Activated naive CD4-positive, alpha-beta T cell treated with anti-CD3 and anti-CD28 coated beads for 36 hours (primary cell): Measurements from ENCODE around the gene GIMAP1. TPM values are rescaled to one million over a fixed set of nuclear protein-coding genes. Genes with fewer than 3 reads are reported as not detected.

Experiments
- CTCF ChIA-PET: fragments of 350-600 bp; sonication (Branson Sonifier 250); formaldehyde crosslinking; loops from one replicate; lab custom pipeline; 2021; ENCODE audit warnings: antibody characterized with exemption; lab: Charles Lee
- DNase-seq: peaks from one replicate; pipeline ENCODE4 v3.0.0-alpha.2; 2020
- H3K27ac Mint-ChIP-seq: one replicate; pipeline ENCODE4 v1.8.0; 2021; ENCODE audit warnings: mild to moderate bottlenecking, mixed read lengths
- H3K27me3 Mint-ChIP-seq: one replicate; pipeline ENCODE4 v1.8.0; 2021; ENCODE audit warnings: low read depth, mixed read lengths
- H3K36me3 Mint-ChIP-seq: one replicate; pipeline ENCODE4 v1.8.0; 2021; ENCODE audit warnings: low read depth, mixed read lengths
- H3K4me1 Mint-ChIP-seq: one replicate; pipeline ENCODE4 v1.8.0; 2021; ENCODE audit warnings: low read depth, mixed read lengths
- H3K4me3 Mint-ChIP-seq: one replicate; pipeline ENCODE4 v1.8.0; 2021; ENCODE audit warnings: mild to moderate bottlenecking, moderate library complexity, mixed read lengths
- H3K9me3 Mint-ChIP-seq: one replicate; pipeline ENCODE4 v1.8.0; 2021; ENCODE audit warnings: mixed read lengths
- intact Hi-C: fragments of 100-400 bp; cut with micrococcal nuclease; formaldehyde crosslinking; loops from one replicate; pipeline ENCODE4 v1.15.1; 2023
- total RNA-seq, 2 experiments: library from RNA; stranded (reverse); gene quantifications; one replicate each; pipeline ENCODE4 v1.2.3, GENCODE V29; 2021

Gene GIMAP1
- total RNA-seq, 2 experiments from 2014 or later: 5.1 to 5.3 TPM

- Mint-ChIP-seq H3K27me3 (no peaks in the 10 kb centered on the region), H3K4me3 (no peak overlapping the region), H3K27ac (peak overlapping the region; percentile 93), H3K4me1 (peaks cover 89% of the 10 kb centered on the region), H3K9me3 (no peaks in the 10 kb centered on the region), H3K36me3 (peaks cover 24% of the 10 kb centered on the region)
- CTCF ChIA-PET: interaction anchor here (0.7 to 2.5 kb wide), 3 partner anchors 11 to 315 kb away, joined by 3 to 9 read pairs (median 3); partner anchors contain the start of gene GIMAP5
- peak; percentile 66 for DNase-seq
- intact Hi-C loops: loop anchor here (10.0 kb wide), 1 partner anchor 874 kb away; the partner anchor contains the start of gene ATP6V0E2
Measured at GRCh38 chr7:150748376-150748775, 32.0 kb downstream of the GIMAP1 start.

GRCh38 chr7:150751702-150752101 is 35.3 kb downstream of the GIMAP1 start:
- Mint-ChIP-seq H3K36me3 (peaks cover 4% of the 10 kb centered on the region), H3K4me3 (no peak overlapping the region), H3K4me1 (peaks cover 87% of the 10 kb centered on the region), H3K9me3 (no peaks in the 10 kb centered on the region), H3K27me3 (no peaks in the 10 kb centered on the region), H3K27ac (peak overlapping the region; percentile 77)
- intact Hi-C loops: no loop called here
- DNase-seq: peak; percentile 56
- CTCF ChIA-PET: no interaction called here

GRCh38 chr7:150753239-150753638 is 36.8 kb downstream of the GIMAP1 start:
- intact Hi-C loops: no loop called here
- peak overlapping the region; percentile 98 for H3K27ac Mint-ChIP-seq

GRCh38 chr7:150753826-150754603 is 37.6 kb downstream of the GIMAP1 start:
- Mint-ChIP-seq H3K36me3 (no peaks in the 10 kb centered on the region), H3K4me3 (no peak overlapping the region), H3K27me3 (no peaks in the 10 kb centered on the region), H3K27ac (peak overlapping the region; percentile 98), H3K9me3 (no peaks in the 10 kb centered on the region), H3K4me1 (peaks cover 71% of the 10 kb centered on the region)
- DNase-seq: peak; percentile 64
- CTCF ChIA-PET: interaction anchor here (0.7 to 4.1 kb wide), 10 partner anchors 9 to 304 kb away, joined by 3 to 43 read pairs (median 7); partner anchors contain the start of genes GIMAP2, GIMAP5, GIMAP6 and GIMAP8
- intact Hi-C loops: loop anchor here (1.0 to 2.0 kb wide), 5 partner anchors 21 to 273 kb away; partner anchors contain the start of genes GIMAP2 and GIMAP7

More at GRCh38 chr7:150753239-150753638, 36.8 kb downstream of the GIMAP1 start:
- peak overlapping the region; percentile 0 for H3K4me3 Mint-ChIP-seq
- H3K36me3 Mint-ChIP-seq: no peaks in the 10 kb centered on the region
- H3K27me3 Mint-ChIP-seq: no peaks in the 10 kb centered on the region
- no peak for DNase-seq
- H3K4me1 Mint-ChIP-seq: peaks cover 79% of the 10 kb centered on the region
- CTCF ChIA-PET: interaction anchor here (1.5 to 4.1 kb wide), 3 partner anchors 9 to 192 kb away, joined by 3 to 18 read pairs (median 9); no protein-coding TSS in a partner anchor
- H3K9me3 Mint-ChIP-seq: no peaks in the 10 kb centered on the region

- Mint-ChIP-seq H3K4me3 (peak overlapping the region; percentile 60), H3K27me3 (no peaks in the 10 kb centered on the region), H3K4me1 (peaks cover 62% of the 10 kb centered on the region), H3K9me3 (peaks cover 1% of the 10 kb centered on the region), H3K27ac (peak overlapping the region; percentile 98), H3K36me3 (no peaks in the 10 kb centered on the region)
- CTCF ChIA-PET: interaction anchor here (0.7 to 4.1 kb wide), 16 partner anchors 10 to 309 kb away, joined by 3 to 43 read pairs (median 6); partner anchors contain the start of genes GIMAP1, GIMAP5, GIMAP6 and GIMAP8
- intact Hi-C loops: loop anchor here (1.0 to 2.0 kb wide), 14 partner anchors 14 to 434 kb away; partner anchors contain the start of genes GIMAP2 and GIMAP7
- DNase-seq: no peak
Measured at GRCh38 chr7:150754951-150755350, 38.5 kb downstream of the GIMAP1 start.

- H3K27me3 Mint-ChIP-seq: no peaks in the 10 kb centered on the region
- H3K4me1 Mint-ChIP-seq: peaks cover 56% of the 10 kb centered on the region
- intact Hi-C loops: loop anchor here (1.0 to 2.0 kb wide), 15 partner anchors 14 to 469 kb away; partner anchors contain the start of genes GIMAP2, REPIN1 and ZNF775
- peak overlapping the region; percentile 98 for H3K27ac Mint-ChIP-seq
- DNase-seq: peak; percentile 85
- H3K36me3 Mint-ChIP-seq: no peaks in the 10 kb centered on the region
- CTCF ChIA-PET: interaction anchor here (0.7 to 4.1 kb wide), 19 partner anchors 11 to 310 kb away, joined by 3 to 43 read pairs (median 5); partner anchors contain the start of genes GIMAP1, GIMAP5, GIMAP6 and GIMAP8
- H3K4me3 Mint-ChIP-seq: peak overlapping the region; percentile 60
- H3K9me3 Mint-ChIP-seq: peaks cover 5% of the 10 kb centered on the region
Measured at GRCh38 chr7:150755473-150756099, 39.2 kb downstream of the GIMAP1 start.

- no peaks in the 10 kb centered on the region for H3K27me3 Mint-ChIP-seq
- H3K9me3 Mint-ChIP-seq: peaks cover 7% of the 10 kb centered on the region
- H3K36me3 Mint-ChIP-seq: no peaks in the 10 kb centered on the region
- peak overlapping the region; percentile 98 for H3K27ac Mint-ChIP-seq
- peak overlapping the region; percentile 60 for H3K4me3 Mint-ChIP-seq
- intact Hi-C loops: loop anchor here (1.0 to 2.0 kb wide), 5 partner anchors 335 to 469 kb away; partner anchors contain the start of genes REPIN1 and ZNF775
- CTCF ChIA-PET: interaction anchor here (0.7 to 4.1 kb wide), 15 partner anchors 18 to 310 kb away, joined by 3 to 43 read pairs (median 6); partner anchors contain the start of genes GIMAP1, GIMAP5, GIMAP6 and GIMAP8
- H3K4me1 Mint-ChIP-seq: peaks cover 52% of the 10 kb centered on the region
- no peak for DNase-seq
Measured at GRCh38 chr7:150756166-150756565, 39.8 kb downstream of the GIMAP1 start.

GRCh38 chr7:150756858-150757257 is 40.4 kb downstream of the GIMAP1 start:
- intact Hi-C loops: loop anchor here (1.0 to 2.0 kb wide), 6 partner anchors 336 to 470 kb away; partner anchors contain the start of genes REPIN1 and ZNF775
- DNase-seq: peak; percentile 44
- no peaks in the 10 kb centered on the region for H3K27me3 Mint-ChIP-seq
- H3K27ac Mint-ChIP-seq: peak overlapping the region; percentile 98
- CTCF ChIA-PET: interaction anchor here (0.6 to 3.6 kb wide), 13 partner anchors 12 to 311 kb away, joined by 3 to 43 read pairs (median 3); partner anchors contain the start of gene GIMAP8
- peaks cover 50% of the 10 kb centered on the region for H3K4me1 Mint-ChIP-seq
- no peaks in the 10 kb centered on the region for H3K36me3 Mint-ChIP-seq
- peaks cover 11% of the 10 kb centered on the region for H3K9me3 Mint-ChIP-seq
- H3K4me3 Mint-ChIP-seq: peak overlapping the region; percentile 60

- H3K4me1 Mint-ChIP-seq: peaks cover 27% of the 10 kb centered on the region
- no peak overlapping the region for H3K27ac Mint-ChIP-seq
- CTCF ChIA-PET: interaction anchor here (0.6 to 2.0 kb wide), 6 partner anchors 13 to 406 kb away, joined by 3 to 13 read pairs (median 5); partner anchors contain the start of gene GIMAP8
- peaks cover 11% of the 10 kb centered on the region for H3K9me3 Mint-ChIP-seq
- intact Hi-C loops: no loop called here
- no peak overlapping the region for H3K4me3 Mint-ChIP-seq
- no peaks in the 10 kb centered on the region for H3K27me3 Mint-ChIP-seq
- DNase-seq: no peak
- H3K36me3 Mint-ChIP-seq: no peaks in the 10 kb centered on the region
Measured at GRCh38 chr7:150759479-150759878, 43.1 kb downstream of the GIMAP1 start.

- H3K4me1 Mint-ChIP-seq: no peaks in the 10 kb centered on the region
- no peak overlapping the region for H3K27ac Mint-ChIP-seq
- no peaks in the 10 kb centered on the region for H3K36me3 Mint-ChIP-seq
- intact Hi-C loops: no loop called here
- no peak for DNase-seq
- CTCF ChIA-PET: no interaction called here
- H3K4me3 Mint-ChIP-seq: no peak overlapping the region
- no peaks in the 10 kb centered on the region for H3K27me3 Mint-ChIP-seq
- H3K9me3 Mint-ChIP-seq: peaks cover 3% of the 10 kb centered on the region
Measured at GRCh38 chr7:150766334-150766709, 49.9 kb downstream of the GIMAP1 start.

- intact Hi-C loops: no loop called here
Measured at GRCh38 chr7:150769768-150770167, 53.4 kb downstream of the GIMAP1 start.

More at GRCh38 chr7:150769768-150770167, 53.4 kb downstream of the GIMAP1 start:
- H3K27me3 Mint-ChIP-seq: no peaks in the 10 kb centered on the region
- H3K9me3 Mint-ChIP-seq: peaks cover 11% of the 10 kb centered on the region
- no peak overlapping the region for H3K4me3 Mint-ChIP-seq
- CTCF ChIA-PET: interaction anchor here (1.2 to 3.3 kb wide), 2 partner anchors 10 to 215 kb away, joined by 3 to 19 read pairs; no protein-coding TSS in a partner anchor
- H3K4me1 Mint-ChIP-seq: no peaks in the 10 kb centered on the region
- no peaks in the 10 kb centered on the region for H3K36me3 Mint-ChIP-seq
- no peak overlapping the region for H3K27ac Mint-ChIP-seq
- no peak for DNase-seq
